OCI-LY7 (cell line): ENCODE data around the gene DUSP22. TPM values are rescaled to one million over a fixed set of nuclear protein-coding genes. Genes with fewer than 3 reads are reported as not detected.
A peak's percentile ranks its signal among the peaks of the same experiment; 100 is the strongest.

Experiments
- BruUV-seq: library from RNA; stranded (reverse); fragments of 400-500 nt; replicated peaks from 2 replicates; lab custom pipeline; 2021; lab: Mats Ljungman, UMichigan
- CTCF ChIA-PET: fragments of 300-600 bp; sonication (Branson Sonifier 250); formaldehyde crosslinking; loops from one replicate; lab custom pipeline; 2022; ENCODE audit warnings: antibody characterized with exemption; ENCODE audit not compliant: unreplicated experiment; lab: Charles Lee
- POLR2A ChIA-PET: fragments of 300-600 bp; sonication (Branson Sonifier 250); formaldehyde crosslinking; loops from one replicate; lab custom pipeline; 2022; ENCODE audit warnings: antibody characterized with exemption; lab: Charles Lee
- DNase-seq: peaks from one replicate; pipeline ENCODE4 v3.0.0-alpha.2; 2015; ENCODE audit warnings: low spot score
- H2AFZ ChIP-seq: fragments of 200-600 bp; sonication (generic), shearing (Covaris generic); 2 replicates; pipeline ENCODE4 v1.6.1; 2014; ENCODE audit warnings: mild to moderate bottlenecking, antibody characterized with exemption, low read length, moderate library complexity
- H3K27ac ChIP-seq: fragments of 200-600 bp; sonication (generic); 2 replicates; pipeline ENCODE4 v1.5.1; 2014; ENCODE audit warnings: mixed run types, low read depth, mild to moderate bottlenecking, moderate library complexity, low read length, inconsistent platforms; ENCODE audit not compliant: poor library complexity, severe bottlenecking
- H3K36me3 ChIP-seq: fragments of 200-600 bp; sonication (generic); 2 replicates; pipeline ENCODE4 v1.6.1; 2014; ENCODE audit warnings: mild to moderate bottlenecking, antibody characterized with exemption, low read length, moderate library complexity, mixed read lengths; ENCODE audit not compliant: insufficient read depth
- H3K4me1 ChIP-seq: fragments of 200-600 bp; sonication (generic); 2 replicates; pipeline ENCODE4 v1.5.1; 2014; ENCODE audit warnings: mild to moderate bottlenecking, low read length; ENCODE audit not compliant: insufficient read depth, poor library complexity, severe bottlenecking
- H3K4me2 ChIP-seq: fragments of 200-600 bp; sonication (generic); 2 replicates; pipeline ENCODE4 v1.6.1; 2014; ENCODE audit warnings: mild to moderate bottlenecking, low read length
- H3K4me3 ChIP-seq: fragments of 200-600 bp; sonication (generic); 2 replicates; pipeline ENCODE4 v1.5.1; 2014; ENCODE audit warnings: mild to moderate bottlenecking, low read depth, low read length; ENCODE audit not compliant: poor library complexity, severe bottlenecking
- H3K79me2 ChIP-seq: fragments of 200-600 bp; sonication (generic); 2 replicates; pipeline ENCODE4 v1.6.1; 2016; ENCODE audit warnings: low read depth, mild to moderate bottlenecking, low read length, moderate library complexity, mixed read lengths; ENCODE audit not compliant: insufficient read depth
- H3K9me2 ChIP-seq: fragments of 200-600 bp; sonication (generic); 2 replicates; pipeline ENCODE4 v1.6.1; 2016; ENCODE audit warnings: mild to moderate bottlenecking, low read length, mixed read lengths; ENCODE audit not compliant: insufficient read depth
- H3K9me3 ChIP-seq: fragments of 200-600 bp; sonication (generic); 2 replicates; pipeline ENCODE4 v1.6.1; 2014; ENCODE audit warnings: mild to moderate bottlenecking, mixed run types, low read length, mixed read lengths
- H4K20me1 ChIP-seq: fragments of 200-600 bp; sonication (generic); 2 replicates; pipeline ENCODE4 v1.6.1; 2014; ENCODE audit warnings: mild to moderate bottlenecking, antibody characterized with exemption, low read length, moderate library complexity, mixed read lengths; ENCODE audit not compliant: insufficient read depth
- EZH2phosphoT487 ChIP-seq: fragments of 200-600 bp; sonication (generic); IDR thresholded peaks from 2 replicates; pipeline ENCODE4 v1.6.1; 2018; ENCODE audit warnings: low read depth, borderline replicate concordance, mild to moderate bottlenecking, mixed run types, antibody characterized with exemption, low read length, moderate library complexity, mixed read lengths
- intact Hi-C: fragments of 100-400 bp; cut with micrococcal nuclease; formaldehyde crosslinking; loops from one replicate; pipeline ENCODE4 v1.10.0; 2022; ENCODE audit not compliant: unreplicated experiment
- total RNA-seq, 2 experiments: library from RNA; depleted of rRNA in 1 of 2; stranded (reverse); fragments of >200 nt in 1 of 2; shearing (Covaris generic) in 1 of 2; gene quantifications; 2 replicates each; pipeline ENCODE4 v1.2.3, GENCODE V29; 2014 to 2022
- TF ChIP-seq, protein P1 (sequence below): fragments of 200-600 bp; sonication (generic); conservative IDR thresholded peaks from 2 replicates; pipeline ENCODE4 v1.5.1; 2014; ENCODE audit warnings: mild to moderate bottlenecking, antibody characterized with exemption, low read length, moderate library complexity, mixed read lengths

Gene DUSP22
- total RNA-seq, 2 experiments from 2014 or later: 149 to 171 TPM

GRCh38 chr6:366389-367297, 74.4 kb downstream of the DUSP22 start:
- DNase-seq: peak; percentile 40
- H3K9me2 ChIP-seq: no peaks in the 10 kb centered on the region
- peak overlapping the region; percentile 42 for H3K4me3 ChIP-seq
- H3K9me3 ChIP-seq: no peaks in the 10 kb centered on the region
- H3K4me1 ChIP-seq: peaks cover 66% of the 10 kb centered on the region
- peak overlapping the region; percentile 95 for H3K27ac ChIP-seq
- peak overlapping the region; percentile 74 for H2AFZ ChIP-seq
- TF ChIP-seq, protein P1, sequence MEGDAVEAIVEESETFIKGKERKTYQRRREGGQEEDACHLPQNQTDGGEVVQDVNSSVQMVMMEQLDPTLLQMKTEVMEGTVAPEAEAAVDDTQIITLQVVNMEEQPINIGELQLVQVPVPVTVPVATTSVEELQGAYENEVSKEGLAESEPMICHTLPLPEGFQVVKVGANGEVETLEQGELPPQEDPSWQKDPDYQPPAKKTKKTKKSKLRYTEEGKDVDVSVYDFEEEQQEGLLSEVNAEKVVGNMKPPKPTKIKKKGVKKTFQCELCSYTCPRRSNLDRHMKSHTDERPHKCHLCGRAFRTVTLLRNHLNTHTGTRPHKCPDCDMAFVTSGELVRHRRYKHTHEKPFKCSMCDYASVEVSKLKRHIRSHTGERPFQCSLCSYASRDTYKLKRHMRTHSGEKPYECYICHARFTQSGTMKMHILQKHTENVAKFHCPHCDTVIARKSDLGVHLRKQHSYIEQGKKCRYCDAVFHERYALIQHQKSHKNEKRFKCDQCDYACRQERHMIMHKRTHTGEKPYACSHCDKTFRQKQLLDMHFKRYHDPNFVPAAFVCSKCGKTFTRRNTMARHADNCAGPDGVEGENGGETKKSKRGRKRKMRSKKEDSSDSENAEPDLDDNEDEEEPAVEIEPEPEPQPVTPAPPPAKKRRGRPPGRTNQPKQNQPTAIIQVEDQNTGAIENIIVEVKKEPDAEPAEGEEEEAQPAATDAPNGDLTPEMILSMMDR: no peak
- TF ChIP-seq EZH2phosphoT487: no peak
- H3K36me3 ChIP-seq: no peaks in the 10 kb centered on the region
- intact Hi-C loops: no loop called here
- H4K20me1 ChIP-seq: no peaks in the 10 kb centered on the region
- H3K4me2 ChIP-seq: peak overlapping the region; percentile 69
- no peaks in the 10 kb centered on the region for H3K79me2 ChIP-seq
- ChIA-PET POLR2A (interaction anchor here (0.6 to 8.0 kb wide), 18 partner anchors 8 to 179 kb away, joined by 3 to 81 read pairs (median 5); partner anchors contain the start of gene IRF4), CTCF (interaction anchor here (0.5 to 2.3 kb wide), 5 partner anchors 10 to 177 kb away, joined by 3 to 5 read pairs (median 4); partner anchors contain the start of gene IRF4)
- no TSS peak for BruUV-seq

GRCh38 chr6:367298-367794, 75.1 kb downstream of the DUSP22 start:
- ChIA-PET POLR2A (interaction anchor here (0.6 to 8.0 kb wide), 13 partner anchors 9 to 150 kb away, joined by 3 to 81 read pairs (median 6); partner anchors contain the start of gene IRF4), CTCF (interaction anchor here (1.4 kb wide), 2 partner anchors 9 to 36 kb away, joined by 3 to 4 read pairs; no protein-coding TSS in a partner anchor)
- Histone ChIP-seq H3K27ac (peak overlapping the region; percentile 95), H3K4me1 (peaks cover 63% of the 10 kb centered on the region), H3K4me2 (peak overlapping the region; percentile 69), H2AFZ (peak overlapping the region; percentile 26; the same call in 1 of the 2 replicates), H3K36me3 (no peaks in the 10 kb centered on the region), H3K9me2 (no peaks in the 10 kb centered on the region), H3K4me3 (no peak overlapping the region), H4K20me1 (no peaks in the 10 kb centered on the region), H3K9me3 (no peaks in the 10 kb centered on the region), H3K79me2 (no peaks in the 10 kb centered on the region)
- BruUV-seq: no TSS peak
- intact Hi-C loops: no loop called here
- no peak for DNase-seq
- TF ChIP-seq, protein P1: no peak
- TF ChIP-seq EZH2phosphoT487: no peak
